HepG2 (cell line): ENCODE measurements around the gene LSM2. TPM values are rescaled to one million over a fixed set of nuclear protein-coding genes. Genes with fewer than 3 reads are reported as not detected.

Experiments used
- ARID2 ChIP-seq: sonication (generic); formaldehyde crosslinking; IDR thresholded peaks from 2 replicates; pipeline ENCODE4 v1.8.1; 2022; ENCODE audit warnings: mild to moderate bottlenecking, missing genetic modification reagents, borderline replicate concordance
- ATRX ChIP-seq: sonication (generic); formaldehyde crosslinking; IDR thresholded peaks from 2 replicates; pipeline ENCODE4 v1.4.0; 2020; ENCODE audit warnings: missing genetic modification reagents, borderline replicate concordance
- CENPX ChIP-seq: sonication (generic); formaldehyde crosslinking; IDR thresholded peaks from 2 replicates; pipeline ENCODE4 v1.9.0; 2021; ENCODE audit warnings: mild to moderate bottlenecking, missing genetic modification reagents, moderate library complexity
- DNMT3B ChIP-seq: conservative IDR thresholded peaks from 2 replicates; pipeline ENCODE4 v1.6.1; 2016; ENCODE audit warnings: missing biosample characterization, control low read depth
- FOXA3 ChIP-seq: IDR thresholded peaks from 2 replicates; pipeline ENCODE4 v1.6.1; 2016; ENCODE audit warnings: missing genetic modification reagents, missing compliant biosample characterization
- ISL2 ChIP-seq: sonication (generic); formaldehyde crosslinking; IDR thresholded peaks from 2 replicates; pipeline ENCODE4 v1.5.0; 2020; ENCODE audit warnings: missing genetic modification reagents
- KDM5A ChIP-seq: fragments of 200-600 bp; sonication (generic); IDR thresholded peaks from 2 replicates; pipeline ENCODE4 v1.7.0; 2018; ENCODE audit warnings: antibody characterized with exemption, mild to moderate bottlenecking, low read length, borderline replicate concordance
- MEIS1 ChIP-seq: sonication (generic); formaldehyde crosslinking; IDR thresholded peaks from 2 replicates; pipeline ENCODE4 v1.9.0; 2021; ENCODE audit warnings: mild to moderate bottlenecking, missing genetic modification reagents, moderate library complexity, borderline replicate concordance
- MLLT10 ChIP-seq: sonication (generic); formaldehyde crosslinking; IDR thresholded peaks from 2 replicates; pipeline ENCODE4 v1.4.0; 2020; ENCODE audit warnings: missing genetic modification reagents
- NR3C1 ChIP-seq: sonication (generic); formaldehyde crosslinking; IDR thresholded peaks from 2 replicates; pipeline ENCODE4 v1.4.0; 2020; ENCODE audit warnings: missing genetic modification reagents
- RXRB ChIP-seq: IDR thresholded peaks from 2 replicates; pipeline ENCODE4 v1.6.1; 2016; ENCODE audit warnings: borderline replicate concordance, missing genetic modification reagents, missing compliant biosample characterization
- TCF7 ChIP-seq: sonication (generic); IDR thresholded peaks from 2 replicates; pipeline ENCODE4 v1.6.1; 2016; ENCODE audit warnings: antibody characterized with exemption, low read depth
- ZBTB20 ChIP-seq: sonication (generic); formaldehyde crosslinking; IDR thresholded peaks from 2 replicates; pipeline ENCODE4 v1.8.1; 2023; ENCODE audit warnings: missing genetic modification reagents, low read depth, mild to moderate bottlenecking, borderline replicate concordance
- ZFP62 ChIP-seq: sonication (generic); formaldehyde crosslinking; IDR thresholded peaks from 2 replicates; pipeline ENCODE4 v1.4.0; 2020; ENCODE audit warnings: missing genetic modification reagents
- ZNF501 ChIP-seq: sonication (generic); formaldehyde crosslinking; IDR thresholded peaks from 2 replicates; pipeline ENCODE4 v1.5.1; 2020; ENCODE audit warnings: mild to moderate bottlenecking, moderate library complexity, missing genetic modification reagents
- ZSCAN31 ChIP-seq: sonication (generic); formaldehyde crosslinking; IDR thresholded peaks from 2 replicates; pipeline ENCODE4 v1.5.0; 2020; ENCODE audit warnings: low read depth, mild to moderate bottlenecking, missing genetic modification reagents
- polyA plus RNA-seq, 8 experiments: library from polyadenylated mRNA; depleted of rRNA in 3 of 8; stranded (reverse) in 7 of 8; unstranded in 1 of 8; fragments of >200 nt; fragmentation: Illumina TruSeq in 4 of 8; extraction: Trizol in 4 of 8; gene quantifications; 2 replicates each; pipeline versions ENCODE4 v1.2.1 to v1.2.3, GENCODE V29; 2011 to 2016; ENCODE audit warnings: low read depth in 4 of 8, missing spikeins in 1 of 8, mixed read lengths in 1 of 8; ENCODE audit not compliant: insufficient read depth in 1 of 8
- total RNA-seq, 5 experiments: library from RNA; depleted of rRNA; stranded (reverse); fragments of >200 nt; fragmentation: Illumina TruSeq; extraction: Trizol; gene quantifications; 2 replicates each; pipeline ENCODE4 v1.2.3, GENCODE V29; 2016; ENCODE audit warnings: low read depth in 1 of 5
- TF ChIP-seq, protein P1 (sequence below): sonication (generic); formaldehyde crosslinking; IDR thresholded peaks from 2 replicates; pipeline ENCODE4 v1.9.0; 2021; ENCODE audit warnings: mild to moderate bottlenecking, missing genetic modification reagents
- TF ChIP-seq, protein P2 (sequence below): sonication (generic); formaldehyde crosslinking; IDR thresholded peaks from 2 replicates; pipeline ENCODE4 v1.4.0; 2020; ENCODE audit warnings: missing genetic modification reagents, borderline replicate concordance
- TF ChIP-seq, protein P3 (sequence below): IDR thresholded peaks from 2 replicates; pipeline ENCODE4 v1.6.1; 2016
- TF ChIP-seq, protein P4 (sequence below): sonication (generic); formaldehyde crosslinking; IDR thresholded peaks from 2 replicates; pipeline ENCODE4 v1.8.0; 2022; ENCODE audit warnings: missing genetic modification reagents, mild to moderate bottlenecking, inconsistent platforms, borderline replicate concordance

Gene LSM2
- total and polyA plus RNA-seq, 2 of the 13 experiments (the other 11 are each of a cell fraction or from before 2014, with no cell fraction given) = 69.4 to 90.5 TPM

DNA sequence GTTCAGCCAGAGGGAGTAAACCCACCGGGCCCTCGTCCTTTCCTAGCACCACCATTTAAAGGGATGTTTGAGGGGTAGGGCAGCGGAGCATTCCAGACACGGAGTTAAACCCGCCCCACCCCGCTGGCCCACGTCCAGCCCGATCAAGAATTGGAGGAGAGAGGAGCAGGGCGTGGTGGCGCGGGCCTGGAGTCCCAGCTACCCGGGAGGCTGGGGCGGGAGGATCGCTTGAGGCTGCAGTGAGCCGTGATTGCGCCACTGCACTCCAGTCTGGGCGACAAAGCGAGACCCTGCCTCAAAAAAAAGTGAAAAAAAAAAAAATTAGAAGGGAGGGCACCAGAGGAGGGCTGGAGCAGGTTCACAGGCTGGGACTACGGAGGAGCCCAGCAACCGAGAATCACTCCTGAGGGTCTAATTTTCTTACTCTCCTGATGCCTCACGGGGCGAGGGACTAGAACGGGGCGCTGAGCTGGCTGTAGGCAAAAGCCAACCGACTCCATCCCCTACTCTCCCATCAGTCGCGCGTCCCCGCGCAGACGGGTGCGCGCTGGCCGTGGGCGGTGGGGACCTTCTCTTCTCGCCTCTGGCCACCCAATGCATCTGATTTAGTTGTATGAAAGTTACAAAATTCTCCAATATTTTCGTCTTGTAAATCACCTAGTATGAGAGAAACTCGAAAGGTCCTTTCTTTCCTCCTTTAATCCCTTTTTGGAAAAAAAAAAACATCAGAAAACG is 14.7 kb upstream of the LSM2 start (continued):
- TF ChIP-seq MEIS1 (no peak), ARID2 (CRISPR knock-in tag) (no peak), KDM5A (peak; percentile 48; the same call in 1 of the 2 replicates), CENPX (CRISPR knock-in tag) (no peak), ZNF501 (CRISPR knock-in tag) (peak; percentile 52), RXRB (no peak), NR3C1 (no peak), ZFP62 (CRISPR knock-in tag) (no peak), ATRX (CRISPR knock-in tag) (no peak), DNMT3B (peak; percentile 67; the same call in 1 of the 2 replicates), FOXA3 (no peak), TCF7 (no peak), MLLT10 (CRISPR knock-in tag) (no peak), ZBTB20 (no peak), ISL2 (CRISPR knock-in tag) (no peak), ZSCAN31 (0 out of 2 replicates have a peak, but pooled peaks have one; percentile 14)
- TF ChIP-seq, protein P1, sequence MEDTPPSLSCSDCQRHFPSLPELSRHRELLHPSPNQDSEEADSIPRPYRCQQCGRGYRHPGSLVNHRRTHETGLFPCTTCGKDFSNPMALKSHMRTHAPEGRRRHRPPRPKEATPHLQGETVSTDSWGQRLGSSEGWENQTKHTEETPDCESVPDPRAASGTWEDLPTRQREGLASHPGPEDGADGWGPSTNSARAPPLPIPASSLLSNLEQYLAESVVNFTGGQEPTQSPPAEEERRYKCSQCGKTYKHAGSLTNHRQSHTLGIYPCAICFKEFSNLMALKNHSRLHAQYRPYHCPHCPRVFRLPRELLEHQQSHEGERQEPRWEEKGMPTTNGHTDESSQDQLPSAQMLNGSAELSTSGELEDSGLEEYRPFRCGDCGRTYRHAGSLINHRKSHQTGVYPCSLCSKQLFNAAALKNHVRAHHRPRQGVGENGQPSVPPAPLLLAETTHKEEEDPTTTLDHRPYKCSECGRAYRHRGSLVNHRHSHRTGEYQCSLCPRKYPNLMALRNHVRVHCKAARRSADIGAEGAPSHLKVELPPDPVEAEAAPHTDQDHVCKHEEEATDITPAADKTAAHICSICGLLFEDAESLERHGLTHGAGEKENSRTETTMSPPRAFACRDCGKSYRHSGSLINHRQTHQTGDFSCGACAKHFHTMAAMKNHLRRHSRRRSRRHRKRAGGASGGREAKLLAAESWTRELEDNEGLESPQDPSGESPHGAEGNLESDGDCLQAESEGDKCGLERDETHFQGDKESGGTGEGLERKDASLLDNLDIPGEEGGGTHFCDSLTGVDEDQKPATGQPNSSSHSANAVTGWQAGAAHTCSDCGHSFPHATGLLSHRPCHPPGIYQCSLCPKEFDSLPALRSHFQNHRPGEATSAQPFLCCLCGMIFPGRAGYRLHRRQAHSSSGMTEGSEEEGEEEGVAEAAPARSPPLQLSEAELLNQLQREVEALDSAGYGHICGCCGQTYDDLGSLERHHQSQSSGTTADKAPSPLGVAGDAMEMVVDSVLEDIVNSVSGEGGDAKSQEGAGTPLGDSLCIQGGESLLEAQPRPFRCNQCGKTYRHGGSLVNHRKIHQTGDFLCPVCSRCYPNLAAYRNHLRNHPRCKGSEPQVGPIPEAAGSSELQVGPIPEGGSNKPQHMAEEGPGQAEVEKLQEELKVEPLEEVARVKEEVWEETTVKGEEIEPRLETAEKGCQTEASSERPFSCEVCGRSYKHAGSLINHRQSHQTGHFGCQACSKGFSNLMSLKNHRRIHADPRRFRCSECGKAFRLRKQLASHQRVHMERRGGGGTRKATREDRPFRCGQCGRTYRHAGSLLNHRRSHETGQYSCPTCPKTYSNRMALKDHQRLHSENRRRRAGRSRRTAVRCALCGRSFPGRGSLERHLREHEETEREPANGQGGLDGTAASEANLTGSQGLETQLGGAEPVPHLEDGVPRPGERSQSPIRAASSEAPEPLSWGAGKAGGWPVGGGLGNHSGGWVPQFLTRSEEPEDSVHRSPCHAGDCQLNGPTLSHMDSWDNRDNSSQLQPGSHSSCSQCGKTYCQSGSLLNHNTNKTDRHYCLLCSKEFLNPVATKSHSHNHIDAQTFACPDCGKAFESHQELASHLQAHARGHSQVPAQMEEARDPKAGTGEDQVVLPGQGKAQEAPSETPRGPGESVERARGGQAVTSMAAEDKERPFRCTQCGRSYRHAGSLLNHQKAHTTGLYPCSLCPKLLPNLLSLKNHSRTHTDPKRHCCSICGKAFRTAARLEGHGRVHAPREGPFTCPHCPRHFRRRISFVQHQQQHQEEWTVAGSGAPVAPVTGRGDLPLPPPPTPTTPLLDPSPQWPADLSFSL (CRISPR knock-in tag) = no peak
- TF ChIP-seq, protein P2, sequence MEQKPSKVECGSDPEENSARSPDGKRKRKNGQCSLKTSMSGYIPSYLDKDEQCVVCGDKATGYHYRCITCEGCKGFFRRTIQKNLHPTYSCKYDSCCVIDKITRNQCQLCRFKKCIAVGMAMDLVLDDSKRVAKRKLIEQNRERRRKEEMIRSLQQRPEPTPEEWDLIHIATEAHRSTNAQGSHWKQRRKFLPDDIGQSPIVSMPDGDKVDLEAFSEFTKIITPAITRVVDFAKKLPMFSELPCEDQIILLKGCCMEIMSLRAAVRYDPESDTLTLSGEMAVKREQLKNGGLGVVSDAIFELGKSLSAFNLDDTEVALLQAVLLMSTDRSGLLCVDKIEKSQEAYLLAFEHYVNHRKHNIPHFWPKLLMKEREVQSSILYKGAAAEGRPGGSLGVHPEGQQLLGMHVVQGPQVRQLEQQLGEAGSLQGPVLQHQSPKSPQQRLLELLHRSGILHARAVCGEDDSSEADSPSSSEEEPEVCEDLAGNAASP = no peak
- TF ChIP-seq, protein P3, sequence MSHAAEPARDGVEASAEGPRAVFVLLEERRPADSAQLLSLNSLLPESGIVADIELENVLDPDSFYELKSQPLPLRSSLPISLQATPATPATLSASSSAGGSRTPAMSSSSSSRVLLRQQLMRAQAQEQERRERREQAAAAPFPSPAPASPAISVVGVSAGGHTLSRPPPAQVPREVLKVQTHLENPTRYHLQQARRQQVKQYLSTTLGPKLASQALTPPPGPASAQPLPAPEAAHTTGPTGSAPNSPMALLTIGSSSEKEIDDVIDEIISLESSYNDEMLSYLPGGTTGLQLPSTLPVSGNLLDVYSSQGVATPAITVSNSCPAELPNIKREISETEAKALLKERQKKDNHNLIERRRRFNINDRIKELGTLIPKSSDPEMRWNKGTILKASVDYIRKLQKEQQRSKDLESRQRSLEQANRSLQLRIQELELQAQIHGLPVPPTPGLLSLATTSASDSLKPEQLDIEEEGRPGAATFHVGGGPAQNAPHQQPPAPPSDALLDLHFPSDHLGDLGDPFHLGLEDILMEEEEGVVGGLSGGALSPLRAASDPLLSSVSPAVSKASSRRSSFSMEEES = no peak; the same call in 1 of the 2 replicates
- TF ChIP-seq, protein P4, sequence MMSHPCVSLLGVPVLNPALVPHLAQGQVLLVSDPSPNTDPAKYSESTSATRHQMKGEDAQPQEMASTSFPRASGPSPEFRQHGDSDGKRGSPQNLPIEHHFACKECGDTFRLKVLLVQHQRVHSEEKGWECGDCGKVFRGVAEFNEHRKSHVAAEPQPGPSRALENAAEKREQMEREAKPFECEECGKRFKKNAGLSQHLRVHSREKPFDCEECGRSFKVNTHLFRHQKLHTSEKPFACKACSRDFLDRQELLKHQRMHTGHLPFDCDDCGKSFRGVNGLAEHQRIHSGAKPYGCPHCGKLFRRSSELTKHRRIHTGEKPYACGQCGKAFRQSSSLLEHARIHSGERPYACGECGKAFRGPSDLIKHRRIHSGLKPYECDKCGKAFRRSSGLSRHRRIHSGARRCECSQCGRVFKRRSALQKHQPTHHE (CRISPR knock-in tag) = no peak
